Stimulated activated CD4-positive, alpha-beta T cell treated with anti-CD3 and anti-CD28 coated beads, Interleukin-15, amount 100 ng/mL, for 48 hours (primary cell): ENCODE results near the gene HELZ2.
A peak's percentile ranks its signal among the peaks of the same experiment; 100 is the strongest.
"Not testable (repeated sequence)": the region's sequence is repeated elsewhere in the genome, so short reads cannot be mapped to it uniquely, and the experiment has no call there.

Experiments used
- DNase-seq, 2 donors: peaks; one replicate each; pipeline ENCODE4 v3.0.0-alpha.2; 2020; ENCODE audit warnings: low read depth in 2 of 2

HELZ2 gene

DNA sequence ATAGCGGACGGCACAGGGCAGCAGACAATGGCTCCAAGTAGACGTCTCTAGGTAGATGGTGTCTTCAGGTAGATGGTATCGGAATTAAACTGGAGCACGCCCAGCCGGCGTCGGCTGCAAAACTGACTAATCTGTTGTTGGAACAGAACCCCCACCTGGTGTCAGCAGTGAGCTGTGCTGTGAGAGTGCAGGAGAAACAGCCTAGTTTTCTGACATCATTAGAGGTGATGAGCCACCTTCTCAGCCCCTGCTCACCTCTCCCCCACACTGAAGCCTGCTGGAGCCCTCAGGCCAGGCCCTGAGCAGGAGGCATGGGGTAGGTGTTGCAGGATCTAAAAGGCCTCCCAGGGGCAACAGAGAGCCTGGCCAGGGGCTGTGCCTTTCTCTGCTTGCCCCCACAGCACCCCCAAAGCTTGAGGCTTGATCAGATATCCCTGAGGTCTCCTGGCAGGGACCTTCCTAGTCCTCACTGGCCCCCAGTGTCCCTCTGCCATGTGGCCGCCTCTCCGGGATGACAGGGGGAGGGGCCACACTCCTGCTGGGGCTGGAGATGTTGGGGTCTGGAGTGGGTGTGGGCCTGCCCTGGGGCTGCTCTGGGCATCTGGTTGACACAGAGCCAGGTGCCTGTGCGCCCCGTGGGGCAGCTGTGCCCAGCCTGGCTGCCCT is 6.9 kb upstream of the HELZ2 start:
- DNase-seq, result peak; percentile 49 to 60

- no peak for DNase-seq
Observed at GRCh38 chr20:63579017-63579694, 5.1 kb upstream of the HELZ2 start.

DNA sequence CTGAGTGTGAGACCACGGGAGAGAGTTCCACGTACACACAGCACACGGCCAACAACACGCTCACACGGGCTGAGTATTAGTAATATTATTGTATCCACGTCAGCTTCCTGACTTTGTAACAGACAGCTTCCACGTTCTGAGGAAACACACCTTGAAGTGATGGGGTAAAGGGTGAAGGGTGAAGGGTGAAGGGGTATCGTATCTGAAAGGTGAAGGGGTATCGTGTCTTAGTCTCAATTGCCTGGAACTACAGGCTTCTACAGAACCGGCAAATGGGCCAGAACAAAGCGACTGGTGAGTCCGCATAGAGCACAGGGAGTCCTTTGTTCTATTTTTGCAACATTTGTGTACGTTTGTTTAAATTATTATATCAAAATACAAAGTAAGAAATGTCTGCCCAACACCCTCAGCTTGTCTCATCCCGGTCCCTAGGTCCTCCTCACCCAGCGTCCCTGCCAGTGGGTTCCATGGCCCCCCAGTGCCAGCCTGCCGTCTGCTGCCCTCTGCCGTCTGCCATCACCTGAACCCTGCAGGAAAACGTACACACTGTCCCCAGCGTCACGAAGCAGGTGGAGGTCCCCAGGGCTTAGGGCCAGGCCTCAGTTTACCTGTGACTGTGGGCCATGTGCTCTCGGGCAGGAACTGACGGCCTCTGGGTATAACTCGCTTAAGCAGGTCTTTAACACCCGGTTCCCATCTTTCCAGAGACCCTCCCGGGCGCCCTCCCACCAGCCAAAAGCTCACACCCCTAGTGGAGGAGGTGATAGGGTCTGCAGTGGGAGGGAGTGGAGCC is 4.4 kb upstream of the HELZ2 start:
- no peak for DNase-seq

- DNase-seq, result no peak
Observed at GRCh38 chr20:63577317-63577894, 3.4 kb upstream of the HELZ2 start.

- DNase-seq, result no peak
Observed at GRCh38 chr20:63576311-63576710, 2.3 kb upstream of the HELZ2 start.

GRCh38 chr20:63574829-63575743 is 1.0 kb upstream of the HELZ2 start:
- no peak for DNase-seq

DNA sequence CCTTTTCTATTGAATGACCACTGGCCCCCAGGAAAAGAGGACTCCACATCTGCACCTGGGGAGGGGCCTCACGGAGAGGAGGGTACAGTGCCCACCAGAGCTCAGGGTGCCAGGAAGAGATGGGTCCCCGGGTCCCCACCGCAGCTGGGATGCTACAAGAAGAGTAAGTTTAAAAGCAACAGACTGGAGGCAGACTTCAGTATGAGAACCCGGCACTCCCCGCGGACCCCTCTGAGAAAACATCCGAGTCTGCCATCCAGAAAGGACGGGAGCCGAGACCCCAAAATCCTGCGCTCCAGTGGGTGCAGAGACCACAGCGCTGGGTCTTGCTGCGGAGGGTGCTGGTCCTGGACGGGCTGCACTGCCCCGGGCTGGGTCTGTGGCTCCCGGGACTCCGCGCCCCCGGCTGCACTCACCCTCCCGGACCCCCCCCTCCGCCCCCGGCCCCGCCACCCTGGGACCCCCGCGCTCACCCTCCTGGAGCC is 350 bp downstream of the HELZ2 start:
- no peak for DNase-seq

- DNase-seq, result no peak
Observed at GRCh38 chr20:63572788-63573646, 1.0 kb downstream of the HELZ2 start.

GRCh38 chr20:63572071-63572787 is 1.8 kb downstream of the HELZ2 start:
- DNase-seq, result no peak

DNA sequence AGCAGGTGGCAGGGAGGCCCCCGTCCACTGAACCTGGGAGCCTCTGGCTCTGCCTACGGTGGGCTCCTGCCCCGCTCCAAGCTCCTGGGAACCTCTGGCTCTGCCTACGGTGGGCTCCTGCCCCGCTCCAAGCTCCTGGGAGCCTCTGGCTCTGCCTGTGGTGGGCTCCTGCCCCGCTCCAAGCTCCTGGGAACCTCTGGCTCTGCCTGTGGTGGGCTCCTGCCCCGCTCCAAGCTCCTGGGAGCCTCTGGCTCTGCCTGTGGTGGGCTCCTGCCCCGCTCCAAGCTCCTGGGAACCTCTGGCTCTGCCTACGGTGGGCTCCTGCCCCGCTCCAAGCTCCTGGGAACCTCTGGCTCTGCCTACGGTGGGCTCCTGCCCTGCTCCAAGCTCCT is 3.0 kb downstream of the HELZ2 start:
- DNase-seq, result not testable (repeated sequence)

DNA sequence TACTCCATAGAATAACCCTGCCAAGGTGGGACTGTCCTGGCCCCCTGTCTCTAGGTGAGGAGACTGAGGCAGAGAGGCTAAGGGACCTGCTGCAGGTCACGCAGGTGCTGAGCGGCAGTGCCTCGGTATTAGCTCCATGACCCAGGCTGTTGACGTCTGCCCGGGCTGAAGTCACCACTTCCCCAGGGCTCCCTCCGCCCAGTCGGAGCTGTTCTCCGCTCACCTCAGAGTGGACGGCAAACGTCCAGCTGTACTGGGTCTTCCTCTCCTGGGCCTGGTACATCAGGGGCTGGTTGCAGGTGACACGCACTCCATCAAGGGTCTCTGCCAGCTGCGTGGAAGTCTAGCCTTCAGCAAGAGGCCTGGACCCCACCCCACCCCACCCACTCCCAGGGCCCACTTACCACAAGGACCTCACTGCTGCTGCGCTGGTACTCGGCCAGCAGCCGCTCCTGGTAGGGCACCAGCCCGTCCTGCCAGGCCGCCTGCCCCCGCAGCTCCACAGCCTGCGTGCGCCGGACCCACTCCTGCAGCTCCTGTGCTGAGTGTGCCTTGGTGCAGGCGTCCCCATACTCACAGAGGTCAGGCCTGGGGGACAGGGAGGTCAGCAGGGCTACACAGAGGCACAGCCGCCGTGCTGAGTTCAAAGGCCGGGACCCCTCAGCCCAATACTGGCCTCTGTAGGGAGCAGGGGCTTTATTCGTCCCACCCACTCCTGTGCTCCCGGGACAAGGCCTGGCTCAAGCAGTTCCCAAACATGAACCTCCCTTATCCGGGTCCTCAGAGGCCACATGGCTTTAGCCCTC is 3.6 kb downstream of the HELZ2 start:
- DNase-seq, result no peak

DNA sequence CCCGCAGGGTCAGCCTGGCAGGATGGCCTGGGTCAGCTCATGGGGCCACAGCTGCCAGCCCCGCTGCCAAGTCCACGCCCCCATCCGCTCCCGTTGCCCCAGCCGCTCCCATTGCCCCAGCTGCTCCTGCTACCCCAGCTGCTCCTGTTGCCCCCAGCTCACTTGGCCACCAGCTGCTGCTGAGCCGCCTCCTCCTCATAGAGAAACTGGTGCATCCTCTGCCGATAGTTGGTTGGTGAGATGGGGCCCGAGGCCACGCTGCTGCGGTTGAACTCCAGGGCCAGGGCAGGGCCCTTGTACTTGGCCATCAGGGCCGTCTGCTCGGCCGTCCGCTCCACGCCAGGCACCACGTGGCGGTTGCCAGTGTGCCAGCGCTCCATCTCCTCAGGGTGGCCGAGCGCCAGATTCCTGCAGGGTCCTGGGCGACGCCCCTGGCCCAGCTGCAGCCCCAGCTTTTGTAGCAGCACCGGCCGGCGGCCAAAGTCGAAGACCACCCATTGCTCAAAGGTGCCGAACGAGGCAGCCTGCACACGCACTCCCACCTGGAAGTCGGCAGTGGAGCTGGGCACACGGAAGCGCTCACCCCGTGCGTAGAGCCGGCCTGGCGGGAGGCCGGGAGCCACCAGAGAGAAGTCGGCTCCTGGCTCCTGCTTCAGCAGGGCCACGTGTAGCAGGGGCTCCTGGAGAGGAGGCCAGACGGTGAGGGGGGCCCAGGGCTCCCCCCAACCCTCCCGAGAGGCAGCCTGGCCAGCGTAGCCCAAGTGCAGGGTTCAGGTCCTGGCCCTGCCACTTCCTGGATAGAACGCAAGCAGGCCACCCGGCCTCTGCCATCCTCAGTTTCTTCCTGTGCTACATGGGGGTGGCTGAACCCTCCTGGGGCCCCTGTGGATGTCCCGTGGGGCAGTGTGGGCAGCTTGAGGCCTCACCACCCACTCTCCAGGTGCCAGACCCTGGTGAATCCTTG is 4.8 kb downstream of the HELZ2 start:
- no peak for DNase-seq

- no peak for DNase-seq
Observed at GRCh38 chr20:63568170-63568981, 5.7 kb downstream of the HELZ2 start.

- DNase-seq, result peak in 1 of 2 donors; percentile 53
Observed at GRCh38 chr20:63567386-63568169, 6.5 kb downstream of the HELZ2 start.

- no peak for DNase-seq
Observed at GRCh38 chr20:63567136-63567385, 7.0 kb downstream of the HELZ2 start.
